Liver (tissue), 3 donors: ENCODE data around the gene LMAN2.

ENCODE experiments used
- CTCF ChIP-seq: fragments of 150-350 bp; IDR thresholded peaks from 2 replicates; pipeline ENCODE4 v1.5.1; 2017; ENCODE audit warnings: improper control_type of control experiment, low read depth, low read length; ENCODE audit not compliant: missing input control
- EGR1 ChIP-seq, 2 donors: IDR thresholded peaks; 2 replicates each; pipeline ENCODE4 v1.6.1; 2016 to 2018; ENCODE audit warnings: antibody characterized with exemption in 2 of 2, low read depth in 2 of 2
- GABPA ChIP-seq, 2 donors: IDR thresholded peaks in 1 of 2; conservative IDR thresholded peaks in 1 of 2; 2 replicates each; pipeline ENCODE4 v1.6.1; 2016; ENCODE audit warnings: antibody characterized with exemption in 2 of 2, mild to moderate bottlenecking in 1 of 2, moderate library complexity in 1 of 2
- JUND ChIP-seq, 2 donors: IDR thresholded peaks; 2 replicates each; pipeline ENCODE4 v1.6.1; 2016; ENCODE audit warnings: antibody characterized with exemption in 2 of 2
- RAD21 ChIP-seq, 2 donors: IDR thresholded peaks; 2 replicates each; pipeline ENCODE4 v1.6.1; 2016; ENCODE audit warnings: antibody characterized with exemption in 2 of 2, mild to moderate bottlenecking in 2 of 2
- REST ChIP-seq: IDR thresholded peaks from 2 replicates; pipeline ENCODE4 v1.6.1; 2016; ENCODE audit warnings: antibody characterized with exemption, mild to moderate bottlenecking
- ZBTB33 ChIP-seq: IDR thresholded peaks from 2 replicates; pipeline ENCODE4 v1.6.1; 2016; ENCODE audit warnings: antibody characterized with exemption
- TF ChIP-seq, protein P1 (sequence below): IDR thresholded peaks from 2 replicates; pipeline ENCODE4 v1.6.1; 2016; ENCODE audit warnings: antibody characterized with exemption
- donor health status: healthy.
- donor health status: healthy.

- TF ChIP-seq CTCF (no peak), RAD21 (IDR thresholded peaks at IDR 0.05) (no peak), EGR1 (IDR thresholded peaks at IDR 0.05; ENCODE audit: low read depth in 2 of 2) (no peak), JUND (IDR thresholded peaks at IDR 0.05) (no peak), ZBTB33 (no peak), REST (no peak), GABPA (IDR thresholded peaks at IDR 0.05 in 1 of 2, conservative IDR thresholded peaks at IDR 0.05 in 1 of 2) (no peak)
- TF ChIP-seq, protein P1, sequence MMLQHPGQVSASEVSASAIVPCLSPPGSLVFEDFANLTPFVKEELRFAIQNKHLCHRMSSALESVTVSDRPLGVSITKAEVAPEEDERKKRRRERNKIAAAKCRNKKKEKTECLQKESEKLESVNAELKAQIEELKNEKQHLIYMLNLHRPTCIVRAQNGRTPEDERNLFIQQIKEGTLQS, result no peak
Measured at GRCh38 chr5:177393206-177393765, 41.8 kb upstream of the LMAN2 start.
